WI38 (cell line): Measurements from ENCODE around the gene IQGAP3.

ENCODE experiments used
- H3K4me3 ChIP-seq: 2 replicates; pipeline ENCODE4 v1.5.1; 2011; ENCODE audit warnings: low read depth, mild to moderate bottlenecking, control low read depth, low read length
- TF ChIP-seq, protein P1 (sequence below): IDR thresholded peaks from 2 replicates; pipeline ENCODE4 v1.5.1; 2012; ENCODE audit warnings: low read depth, mild to moderate bottlenecking, control low read depth, low read length

IQGAP3 gene

DNA sequence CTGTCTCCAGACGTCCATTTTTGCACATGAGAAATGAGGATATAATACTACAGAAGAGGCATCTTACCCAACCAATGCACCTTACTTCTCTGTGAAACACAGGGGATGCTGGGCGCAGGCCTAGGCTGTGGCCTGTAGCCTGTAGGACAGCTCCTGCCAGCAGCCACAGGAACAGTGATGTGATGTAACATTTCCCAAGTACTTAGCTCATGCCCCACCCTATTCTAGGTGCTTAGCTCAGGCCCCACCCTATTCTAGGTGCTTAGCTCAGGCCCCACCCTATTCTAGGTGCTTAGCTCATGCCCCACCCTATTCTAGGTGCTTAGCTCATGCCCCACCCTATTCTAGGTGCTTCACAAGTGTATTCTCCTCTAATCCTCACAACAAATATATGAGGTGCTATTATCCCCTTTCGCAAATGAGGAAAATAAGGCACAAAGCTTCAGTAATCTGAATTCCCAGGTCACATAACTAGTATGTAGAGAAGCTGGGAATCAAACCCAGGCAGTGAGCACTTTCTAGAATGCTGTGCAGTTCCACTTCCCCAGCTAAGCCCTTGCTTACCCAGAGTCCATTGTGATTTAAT, 14.6 kb upstream of the IQGAP3 start:
- TF ChIP-seq, protein P1, sequence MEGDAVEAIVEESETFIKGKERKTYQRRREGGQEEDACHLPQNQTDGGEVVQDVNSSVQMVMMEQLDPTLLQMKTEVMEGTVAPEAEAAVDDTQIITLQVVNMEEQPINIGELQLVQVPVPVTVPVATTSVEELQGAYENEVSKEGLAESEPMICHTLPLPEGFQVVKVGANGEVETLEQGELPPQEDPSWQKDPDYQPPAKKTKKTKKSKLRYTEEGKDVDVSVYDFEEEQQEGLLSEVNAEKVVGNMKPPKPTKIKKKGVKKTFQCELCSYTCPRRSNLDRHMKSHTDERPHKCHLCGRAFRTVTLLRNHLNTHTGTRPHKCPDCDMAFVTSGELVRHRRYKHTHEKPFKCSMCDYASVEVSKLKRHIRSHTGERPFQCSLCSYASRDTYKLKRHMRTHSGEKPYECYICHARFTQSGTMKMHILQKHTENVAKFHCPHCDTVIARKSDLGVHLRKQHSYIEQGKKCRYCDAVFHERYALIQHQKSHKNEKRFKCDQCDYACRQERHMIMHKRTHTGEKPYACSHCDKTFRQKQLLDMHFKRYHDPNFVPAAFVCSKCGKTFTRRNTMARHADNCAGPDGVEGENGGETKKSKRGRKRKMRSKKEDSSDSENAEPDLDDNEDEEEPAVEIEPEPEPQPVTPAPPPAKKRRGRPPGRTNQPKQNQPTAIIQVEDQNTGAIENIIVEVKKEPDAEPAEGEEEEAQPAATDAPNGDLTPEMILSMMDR = no peak
- H3K4me3 ChIP-seq = no peak overlapping the region

DNA sequence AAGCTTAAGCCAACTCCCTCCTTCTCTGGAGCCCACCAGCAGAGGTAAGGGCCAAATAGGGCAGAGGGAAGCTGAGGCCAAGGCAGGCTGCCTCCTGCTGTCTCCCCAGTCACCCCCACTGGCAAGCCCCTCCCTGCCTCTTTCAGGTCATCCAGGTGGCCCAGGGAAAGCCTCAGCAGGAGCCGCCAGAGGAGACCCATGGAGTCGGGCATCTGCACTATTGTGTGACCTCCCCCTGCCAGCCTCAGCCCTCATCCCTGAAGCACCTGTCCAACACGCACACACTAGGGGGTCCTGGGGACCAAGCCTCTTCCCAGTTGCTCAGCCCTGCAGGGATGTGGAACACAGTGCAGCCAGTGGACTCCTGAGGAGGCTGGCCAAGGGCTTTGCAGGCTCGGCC, 14.0 kb upstream of the IQGAP3 start:
- TF ChIP-seq, protein P1 = no peak
- H3K4me3 ChIP-seq = no peak overlapping the region

DNA sequence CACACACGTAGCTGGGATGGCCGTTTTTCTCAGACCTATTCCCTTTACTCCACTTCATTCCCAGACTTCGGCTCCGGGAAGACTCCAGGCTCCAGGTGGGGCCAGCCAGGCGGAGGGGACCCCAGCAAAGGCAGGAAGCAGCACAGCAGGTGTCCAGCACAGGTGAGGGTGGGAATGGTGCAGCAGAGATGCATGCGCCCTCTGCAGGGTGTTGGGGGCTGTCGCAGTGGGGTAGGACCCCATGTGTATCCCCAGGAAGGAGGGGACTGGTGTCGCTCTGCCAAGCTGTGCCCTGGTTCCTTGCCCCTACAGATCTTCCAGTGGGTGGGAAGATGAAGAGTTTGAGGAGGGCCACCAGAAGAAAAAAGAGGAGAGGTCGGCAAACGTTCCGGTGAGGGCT, 12.4 kb upstream of the IQGAP3 start:
- H3K4me3 ChIP-seq = no peak overlapping the region
- TF ChIP-seq, protein P1 = no peak; the same call in 1 of the 2 replicates

DNA sequence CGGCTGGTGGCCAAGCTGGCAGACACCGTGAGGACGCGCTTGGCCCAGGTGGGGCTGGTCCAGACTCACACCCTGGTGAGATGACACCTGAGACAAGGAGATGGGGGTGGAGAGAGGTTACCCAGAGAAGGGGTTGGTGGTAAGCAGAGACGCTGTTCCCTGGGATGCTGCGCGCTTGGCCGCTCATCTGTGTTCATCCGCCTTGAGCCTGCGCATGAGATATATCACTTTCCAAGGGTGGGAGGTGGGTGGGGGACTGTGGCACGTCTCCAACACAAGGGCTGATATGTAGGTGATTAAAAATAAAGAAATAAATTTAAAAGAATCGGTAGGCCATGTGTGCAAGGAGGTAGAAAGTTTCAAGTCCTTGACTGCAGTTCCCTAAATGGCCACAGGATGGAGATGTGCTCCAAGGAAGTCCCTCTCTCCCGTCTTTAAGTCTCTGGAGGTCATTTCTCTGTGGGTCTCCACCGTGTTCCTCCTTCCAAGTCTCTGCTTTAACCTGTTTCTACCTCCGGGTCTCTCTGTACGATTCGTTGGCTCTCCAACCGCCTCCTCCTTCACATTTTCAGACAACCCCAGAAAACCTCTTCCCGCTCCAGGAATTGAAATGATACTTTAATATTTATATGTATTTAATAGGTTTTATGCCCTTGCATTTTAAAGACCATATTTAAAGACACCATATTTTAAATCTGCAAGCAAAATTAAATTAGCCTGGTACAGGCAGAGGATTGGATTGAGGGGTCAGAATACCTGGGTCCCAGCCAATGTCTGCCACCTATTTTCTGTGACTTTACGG, 11.7 kb upstream of the IQGAP3 start:
- no peak overlapping the region for H3K4me3 ChIP-seq
- TF ChIP-seq, protein P1 = peak; percentile 91

DNA sequence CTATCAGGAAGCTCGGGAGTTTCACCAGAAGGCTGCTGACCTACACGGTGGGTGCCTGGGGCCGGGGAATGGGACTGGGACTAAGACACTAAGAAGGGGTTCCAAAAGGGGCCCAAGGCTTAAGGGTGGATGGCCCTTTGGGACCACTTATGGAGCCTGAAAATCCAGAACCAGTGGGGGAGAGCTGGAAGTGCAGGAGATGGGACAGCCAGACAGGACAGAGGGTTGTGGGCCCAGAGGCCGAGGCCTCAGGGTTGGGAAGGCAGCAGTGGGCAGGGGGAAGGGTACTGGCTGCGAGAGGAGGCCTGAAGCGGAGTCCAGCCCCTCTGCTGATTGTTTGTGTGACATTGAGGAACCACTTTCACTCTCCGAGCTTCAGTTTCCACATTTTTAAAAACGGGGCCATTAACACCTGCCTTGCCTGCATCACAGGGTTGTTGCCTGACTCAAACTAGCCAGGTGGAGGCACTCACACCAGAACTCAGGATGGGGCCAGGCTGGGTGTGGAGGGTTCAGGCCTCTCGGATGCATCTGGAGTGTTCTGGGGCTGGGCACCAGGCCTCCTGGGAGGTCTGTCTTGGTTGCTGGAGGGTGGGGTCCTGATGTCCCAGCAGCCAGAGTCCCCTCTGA, 10.1 kb upstream of the IQGAP3 start:
- H3K4me3 ChIP-seq = no peak overlapping the region
- TF ChIP-seq, protein P1 = no peak

DNA sequence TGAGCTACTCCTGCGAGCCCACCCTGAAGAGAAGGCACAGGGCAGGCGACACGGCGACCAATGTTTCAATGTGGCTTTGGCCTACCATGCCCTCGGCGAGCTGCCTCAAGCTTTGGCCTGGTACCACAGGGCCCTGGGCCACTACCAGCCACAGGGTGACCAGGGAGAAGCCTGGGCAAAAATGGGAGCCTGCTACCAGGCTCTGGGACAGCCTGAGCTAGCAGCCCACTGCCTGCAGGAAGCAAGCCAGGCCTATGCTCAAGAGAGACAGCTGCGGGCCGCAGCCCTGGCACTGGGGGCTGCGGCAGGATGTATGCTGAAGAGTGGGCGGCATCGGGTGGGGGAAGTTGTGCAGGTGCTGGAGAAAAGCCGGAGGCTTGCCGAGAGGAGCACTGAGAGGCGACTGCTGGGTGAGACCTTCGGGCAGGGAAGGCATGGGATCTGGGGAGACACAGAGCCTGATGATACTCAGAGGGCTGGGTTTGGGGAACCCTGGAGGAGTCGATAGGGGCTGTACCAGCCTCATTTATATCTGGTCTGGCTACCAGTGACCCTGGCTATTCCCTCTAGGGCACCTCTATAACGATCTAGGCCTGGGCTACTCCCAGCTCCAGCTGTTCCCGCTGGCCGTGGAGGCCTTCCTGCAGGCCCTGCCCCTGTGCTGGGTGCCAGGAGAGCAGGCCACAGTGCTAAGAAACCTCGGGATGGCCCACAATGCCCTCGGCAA, 9.5 kb upstream of the IQGAP3 start:
- TF ChIP-seq, protein P1 = no peak
- H3K4me3 ChIP-seq = no peak overlapping the region
